H9 (cell line): ENCODE data around the gene BMP5. TPM values are rescaled to one million over a fixed set of nuclear protein-coding genes. Genes with fewer than 3 reads are reported as not detected.

Experiments
- DNase-seq: peaks from one replicate; pipeline ENCODE4 v3.0.0-alpha.2; 2017
- H2AFZ ChIP-seq: one replicate; pipeline ENCODE4 v1.6.1; 2013; ENCODE audit warnings: mild to moderate bottlenecking, low read length, control low read depth, moderate library complexity
- H2AK5ac ChIP-seq: 2 replicates; pipeline ENCODE4 v1.6.1; 2013; ENCODE audit warnings: low read length, control low read depth, mixed read lengths; ENCODE audit not compliant: insufficient read length
- H2BK120ac ChIP-seq: one replicate; pipeline ENCODE4 v1.6.1; 2013; ENCODE audit warnings: low read depth, mild to moderate bottlenecking, low read length, control low read depth, inconsistent platforms; ENCODE audit not compliant: poor library complexity, severe bottlenecking
- H2BK12ac ChIP-seq: 2 replicates; pipeline ENCODE4 v1.6.1; 2013; ENCODE audit warnings: low read length, control low read depth, mixed read lengths, low read depth; ENCODE audit not compliant: insufficient read length
- H2BK15ac ChIP-seq: 2 replicates; pipeline ENCODE4 v1.6.1; 2013; ENCODE audit warnings: low read depth, low read length, control low read depth
- H2BK20ac ChIP-seq: one replicate; pipeline ENCODE4 v1.6.1; 2013; ENCODE audit warnings: low read depth, mild to moderate bottlenecking, low read length, control low read depth, inconsistent platforms; ENCODE audit not compliant: poor library complexity, severe bottlenecking
- H2BK5ac ChIP-seq: 2 replicates; pipeline ENCODE4 v1.6.1; 2013; ENCODE audit warnings: low read length, control low read depth, mixed read lengths; ENCODE audit not compliant: insufficient read length
- H3K14ac ChIP-seq: 2 replicates; pipeline ENCODE4 v1.6.1; 2013; ENCODE audit warnings: low read length, control low read depth; ENCODE audit not compliant: insufficient read depth
- H3K18ac ChIP-seq: 2 replicates; pipeline ENCODE4 v1.6.1; 2013; ENCODE audit warnings: low read depth, mild to moderate bottlenecking, mixed read lengths, low read length, control low read depth; ENCODE audit not compliant: insufficient read length
- H3K23ac ChIP-seq: 2 replicates; pipeline ENCODE4 v1.6.1; 2013; ENCODE audit warnings: low read length, control low read depth, mixed read lengths, low read depth; ENCODE audit not compliant: insufficient read length
- H3K23me2 ChIP-seq: 2 replicates; pipeline ENCODE4 v1.6.1; 2013; ENCODE audit warnings: low read depth, mild to moderate bottlenecking, mixed read lengths, low read length, control low read depth; ENCODE audit not compliant: insufficient read length, poor library complexity, severe bottlenecking
- H3K27ac ChIP-seq: 2 replicates; pipeline ENCODE4 v1.5.1; 2013; ENCODE audit warnings: low read length, control low read depth, mixed read lengths, low read depth; ENCODE audit not compliant: insufficient read length
- H3K27me3 ChIP-seq: 2 replicates; pipeline ENCODE4 v1.6.1; 2013; ENCODE audit warnings: low read length, control low read depth, inconsistent platforms; ENCODE audit not compliant: insufficient read depth
- H3K4ac ChIP-seq: 2 replicates; pipeline ENCODE4 v1.6.1; 2013; ENCODE audit warnings: low read depth, mild to moderate bottlenecking, control low read depth, inconsistent platforms, low read length, moderate library complexity
- H3K4me1 ChIP-seq: 2 replicates; pipeline ENCODE4 v1.6.1; 2013; ENCODE audit warnings: low read length, control low read depth, inconsistent platforms; ENCODE audit not compliant: insufficient read depth
- H3K4me2 ChIP-seq: 2 replicates; pipeline ENCODE4 v1.6.1; 2013; ENCODE audit warnings: low read length, control low read depth, mixed read lengths; ENCODE audit not compliant: insufficient read length, insufficient read depth
- H3K56ac ChIP-seq: 2 replicates; pipeline ENCODE4 v1.6.1; 2013; ENCODE audit warnings: low read depth, mild to moderate bottlenecking, mixed read lengths, low read length, control low read depth; ENCODE audit not compliant: insufficient read length
- H3K79me1 ChIP-seq: 2 replicates; pipeline ENCODE4 v1.6.1; 2013; ENCODE audit warnings: low read depth, mild to moderate bottlenecking, moderate library complexity, low read length, control low read depth, inconsistent platforms; ENCODE audit not compliant: insufficient read depth, poor library complexity, severe bottlenecking
- H3K79me2 ChIP-seq: 2 replicates; pipeline ENCODE4 v1.6.1; 2013; ENCODE audit warnings: low read length, control low read depth, inconsistent platforms; ENCODE audit not compliant: insufficient read depth
- H3K9ac ChIP-seq: 2 replicates; pipeline ENCODE4 v1.6.1; 2013; ENCODE audit warnings: low read length, control low read depth, mixed read lengths; ENCODE audit not compliant: insufficient read length; ENCODE audit errors: extremely low read depth
- H3K9me3 ChIP-seq: one replicate; pipeline ENCODE4 v1.6.1; 2013; ENCODE audit warnings: low read depth, low read length, inconsistent platforms; ENCODE audit not compliant: control insufficient read depth
- H3T11ph ChIP-seq: one replicate; pipeline ENCODE4 v1.6.1; 2013; ENCODE audit warnings: mild to moderate bottlenecking, low read length, control low read depth, inconsistent platforms
- H4K20me1 ChIP-seq: one replicate; pipeline ENCODE4 v1.6.1; 2013; ENCODE audit not compliant: control insufficient read depth, insufficient read length, insufficient read depth
- H4K5ac ChIP-seq: 2 replicates; pipeline ENCODE4 v1.6.1; 2013; ENCODE audit warnings: low read depth, mild to moderate bottlenecking, mixed read lengths, low read length, control low read depth; ENCODE audit not compliant: insufficient read length
- H4K8ac ChIP-seq: replicated peaks from 2 replicates; pipeline ENCODE4 v1.6.1; 2013; ENCODE audit warnings: low read length, control low read depth, mixed read lengths, low read depth; ENCODE audit not compliant: insufficient read length
- H4K91ac ChIP-seq: 2 replicates; pipeline ENCODE4 v1.6.1; 2013; ENCODE audit warnings: low read depth, mild to moderate bottlenecking, moderate library complexity, mixed read lengths, low read length, control low read depth; ENCODE audit not compliant: insufficient read length
- H3K27ac Mint-ChIP-seq, 3 experiments: 2 replicates in 2 of 3; 3 replicates in 1 of 3; pipeline ENCODE4 v1.8.0; 2020 to 2021; ENCODE audit warnings: mixed read lengths in 3 of 3, mild to moderate bottlenecking in 1 of 3, moderate library complexity in 1 of 3
- H3K27me3 Mint-ChIP-seq: 2 replicates; pipeline ENCODE4 v1.8.0; 2021; ENCODE audit warnings: low read depth, mild to moderate bottlenecking, moderate library complexity, mixed read lengths
- H3K36me3 Mint-ChIP-seq, 3 experiments: 2 replicates in 2 of 3; 3 replicates in 1 of 3; pipeline ENCODE4 v1.8.0; 2020 to 2021; ENCODE audit warnings: low read depth in 3 of 3, mixed read lengths in 3 of 3; ENCODE audit not compliant: insufficient read depth in 1 of 3
- H3K4me1 Mint-ChIP-seq, 2 experiments: 2 replicates each; pipeline ENCODE4 v1.8.0; 2020; ENCODE audit warnings: mixed read lengths in 2 of 2
- H3K4me3 Mint-ChIP-seq, 2 experiments: 2 replicates in 1 of 2; 3 replicates in 1 of 2; pipeline ENCODE4 v1.8.0; 2020 to 2021; ENCODE audit warnings: mild to moderate bottlenecking in 2 of 2, mixed read lengths in 2 of 2, moderate library complexity in 1 of 2
- H3K9me3 Mint-ChIP-seq, 2 experiments: 2 replicates in 1 of 2; 3 replicates in 1 of 2; pipeline ENCODE4 v1.8.0; 2020; ENCODE audit warnings: mild to moderate bottlenecking in 2 of 2, mixed read lengths in 2 of 2, moderate library complexity in 1 of 2
- WGBS: extraction: QIAGEN DNeasy Blood & Tissue Kit; methylation state at CpG from one replicate; pipeline ENCODE4 v1.1.7; 2013; ENCODE audit warnings: missing lambda C conversion rate, low lambda C conversion rate, mixed read lengths; ENCODE audit not compliant: insufficient read length; ENCODE audit errors: extremely low coverage; 5-methylcytosine and 5-hydroxymethylcytosine counted together
- total RNA-seq: library from RNA; stranded (reverse); gene quantifications from 2 replicates; pipeline ENCODE4 v1.2.1, GENCODE V29; 2021
- TF ChIP-seq, protein P1 (sequence below): fragments of 200-600 bp; sonication (generic); conservative IDR thresholded peaks from 3 replicates; pipeline ENCODE4 v1.8.0; 2021; ENCODE audit warnings: antibody characterized with exemption, mild to moderate bottlenecking

Gene BMP5
- total RNA-seq, 1 experiment from 2014 or later, result not detected

DNA sequence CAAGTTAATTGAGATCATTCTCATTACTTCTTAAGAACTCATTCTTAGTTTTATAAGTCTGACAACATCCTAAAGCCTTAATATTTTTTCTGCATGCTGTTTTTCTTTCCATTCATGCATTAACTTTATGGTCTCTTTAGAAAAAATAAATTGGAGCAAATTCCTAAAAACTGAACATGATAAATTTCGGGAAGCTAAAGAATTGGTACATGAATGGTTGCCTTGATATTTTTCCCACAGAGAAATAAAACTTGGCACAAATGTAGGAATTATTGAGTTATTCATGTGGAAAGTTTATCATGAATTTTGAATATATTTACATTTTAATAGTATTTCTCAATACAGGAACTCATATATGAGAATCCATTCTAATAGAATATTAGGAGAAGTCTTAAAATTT lies 115.9 kb downstream of the BMP5 start:
- Histone ChIP-seq H3K23ac (no peak overlapping the region), H3K56ac (no peak overlapping the region), H3K18ac (no peak overlapping the region), H3K14ac (no peak overlapping the region), H2AFZ (no peak overlapping the region), H2AK5ac (no peak overlapping the region), H4K91ac (no peak overlapping the region), H3K79me1 (no peaks in the 10 kb centered on the region), H2BK15ac (no peak overlapping the region), H3T11ph (no peak overlapping the region), H2BK5ac (no peak overlapping the region), H2BK12ac (no peak overlapping the region), H3K9ac (no peak overlapping the region), H3K9me3 (no peaks in the 10 kb centered on the region), H3K79me2 (no peaks in the 10 kb centered on the region), H4K5ac (no peak overlapping the region), H2BK20ac (no peak overlapping the region), H3K27me3 (no peaks in the 10 kb centered on the region), H3K4me1 (no peaks in the 10 kb centered on the region), H4K8ac (no peak overlapping the region), H3K4me2 (no peak overlapping the region), H3K27ac (no peak overlapping the region), H4K20me1 (no peaks in the 10 kb centered on the region), H3K23me2 (no peaks in the 10 kb centered on the region), H3K4ac (no peak overlapping the region), H2BK120ac (no peak overlapping the region)
- DNase-seq, result no peak
- WGBS, result no CpG with 5 or more reads among the region's 1 CpG
- H3K36me3 Mint-ChIP-seq, result no peaks in the 10 kb centered on the region
- TF ChIP-seq, protein P1, sequence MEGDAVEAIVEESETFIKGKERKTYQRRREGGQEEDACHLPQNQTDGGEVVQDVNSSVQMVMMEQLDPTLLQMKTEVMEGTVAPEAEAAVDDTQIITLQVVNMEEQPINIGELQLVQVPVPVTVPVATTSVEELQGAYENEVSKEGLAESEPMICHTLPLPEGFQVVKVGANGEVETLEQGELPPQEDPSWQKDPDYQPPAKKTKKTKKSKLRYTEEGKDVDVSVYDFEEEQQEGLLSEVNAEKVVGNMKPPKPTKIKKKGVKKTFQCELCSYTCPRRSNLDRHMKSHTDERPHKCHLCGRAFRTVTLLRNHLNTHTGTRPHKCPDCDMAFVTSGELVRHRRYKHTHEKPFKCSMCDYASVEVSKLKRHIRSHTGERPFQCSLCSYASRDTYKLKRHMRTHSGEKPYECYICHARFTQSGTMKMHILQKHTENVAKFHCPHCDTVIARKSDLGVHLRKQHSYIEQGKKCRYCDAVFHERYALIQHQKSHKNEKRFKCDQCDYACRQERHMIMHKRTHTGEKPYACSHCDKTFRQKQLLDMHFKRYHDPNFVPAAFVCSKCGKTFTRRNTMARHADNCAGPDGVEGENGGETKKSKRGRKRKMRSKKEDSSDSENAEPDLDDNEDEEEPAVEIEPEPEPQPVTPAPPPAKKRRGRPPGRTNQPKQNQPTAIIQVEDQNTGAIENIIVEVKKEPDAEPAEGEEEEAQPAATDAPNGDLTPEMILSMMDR, result no peak
- H3K27me3 Mint-ChIP-seq, result no peaks in the 10 kb centered on the region
- no peak overlapping the region for H3K4me3 Mint-ChIP-seq
- H3K9me3 Mint-ChIP-seq, result no peaks in the 10 kb centered on the region
- H3K4me1 Mint-ChIP-seq, result no peaks in the 10 kb centered on the region
- no peak overlapping the region for H3K27ac Mint-ChIP-seq
